HepG2 (cell line): Measurements from ENCODE around the gene TSACC. TPM values are rescaled to one million over a fixed set of nuclear protein-coding genes. Genes with fewer than 3 reads are reported as not detected.

Experiments
- ATF7 ChIP-seq, 2 experiments: fragments of 450-650 bp in 1 of 2; sonication (generic) in 1 of 2; formaldehyde crosslinking in 1 of 2; IDR thresholded peaks; 2 replicates each; pipeline versions ENCODE4 v1.4.0 to v1.6.1; 2016 to 2020; ENCODE audit warnings: antibody characterized with exemption in 1 of 2, mild to moderate bottlenecking in 1 of 2, missing genetic modification reagents in 1 of 2
- CCAR2 ChIP-seq: fragments of 200-400 bp; formaldehyde crosslinking; optimal IDR thresholded peaks from 2 replicates; pipeline ENCODE3; 2018; ENCODE audit warnings: low read depth, mild to moderate bottlenecking, low read length, moderate library complexity
- FOXP1 ChIP-seq, 2 experiments: fragments of 450-650 bp in 1 of 2; IDR thresholded peaks; 2 replicates each; pipeline ENCODE4 v1.6.1; 2017 to 2018; ENCODE audit warnings: antibody characterized with exemption in 1 of 2
- HOXD1 ChIP-seq: sonication (generic); formaldehyde crosslinking; IDR thresholded peaks from 2 replicates; pipeline ENCODE4 v1.5.0; 2020; ENCODE audit warnings: missing genetic modification reagents
- KLF15 ChIP-seq: sonication (generic); formaldehyde crosslinking; IDR thresholded peaks from 2 replicates; pipeline ENCODE4 v1.8.1; 2023; ENCODE audit warnings: borderline replicate concordance, mild to moderate bottlenecking, inconsistent platforms, missing genetic modification reagents, mixed read lengths
- MIER2 ChIP-seq: IDR thresholded peaks from 2 replicates; pipeline ENCODE4 v1.6.1; 2016; ENCODE audit warnings: missing biosample characterization, missing genetic modification reagents
- MYC ChIP-seq: sonication (generic); formaldehyde crosslinking; IDR thresholded peaks from 2 replicates; pipeline ENCODE4 v1.9.0; 2021; ENCODE audit warnings: missing genetic modification reagents, borderline replicate concordance
- NFKB2 ChIP-seq: sonication (generic); formaldehyde crosslinking; IDR thresholded peaks from 2 replicates; pipeline ENCODE4 v1.4.0; 2020; ENCODE audit warnings: missing genetic modification reagents, borderline replicate concordance
- NFRKB ChIP-seq: fragments of 450-650 bp; IDR thresholded peaks from 2 replicates; pipeline ENCODE4 v1.6.1; 2017
- NRL ChIP-seq: sonication (generic); formaldehyde crosslinking; IDR thresholded peaks from 2 replicates; pipeline ENCODE4 v1.5.0; 2020; ENCODE audit warnings: missing genetic modification reagents, mild to moderate bottlenecking, moderate library complexity, borderline replicate concordance
- PAF1 ChIP-seq: IDR thresholded peaks from 2 replicates; pipeline ENCODE4 v1.6.1; 2016; ENCODE audit warnings: missing genetic modification reagents, missing compliant biosample characterization
- RARA ChIP-seq: IDR thresholded peaks from 2 replicates; pipeline ENCODE4 v1.6.1; 2016; ENCODE audit warnings: missing genetic modification reagents, missing compliant biosample characterization
- SAFB2 ChIP-seq: sonication (generic); formaldehyde crosslinking; IDR thresholded peaks from 2 replicates; pipeline ENCODE4 v1.5.1; 2020; ENCODE audit warnings: missing genetic modification reagents, low read depth, mild to moderate bottlenecking, borderline replicate concordance
- SIN3A ChIP-seq: IDR thresholded peaks from 2 replicates; pipeline ENCODE4 v1.6.1; 2011; ENCODE audit warnings: low read depth, mild to moderate bottlenecking, control low read depth, low read length, borderline replicate concordance
- SIX1 ChIP-seq: sonication (generic); formaldehyde crosslinking; IDR thresholded peaks from 2 replicates; pipeline ENCODE4 v1.4.0; 2020; ENCODE audit warnings: missing genetic modification reagents, borderline replicate concordance
- SMAD1 ChIP-seq: sonication (generic); formaldehyde crosslinking; IDR thresholded peaks from 2 replicates; pipeline ENCODE4 v1.4.0; 2020; ENCODE audit warnings: missing genetic modification reagents, low read depth, mild to moderate bottlenecking, borderline replicate concordance
- SOX5 ChIP-seq: IDR thresholded peaks from 2 replicates; pipeline ENCODE4 v1.6.1; 2016; ENCODE audit warnings: borderline replicate concordance
- TBP ChIP-seq: sonication (generic); formaldehyde crosslinking; IDR thresholded peaks from 2 replicates; pipeline ENCODE4 v1.5.0; 2020; ENCODE audit warnings: missing genetic modification reagents
- TEAD3 ChIP-seq: optimal IDR thresholded peaks from 2 replicates; pipeline ENCODE3; 2016; ENCODE audit warnings: borderline replicate concordance
- TMF1 ChIP-seq: sonication (generic); formaldehyde crosslinking; IDR thresholded peaks from 2 replicates; pipeline ENCODE4 v1.8.1; 2022; ENCODE audit warnings: low read depth, missing genetic modification reagents
- TOPORS ChIP-seq: sonication (generic); formaldehyde crosslinking; IDR thresholded peaks from 2 replicates; pipeline ENCODE4 v1.8.0; 2023; ENCODE audit warnings: mild to moderate bottlenecking, missing genetic modification reagents
- ZBTB39 ChIP-seq: sonication (generic); formaldehyde crosslinking; IDR thresholded peaks from 2 replicates; pipeline ENCODE4 v1.5.0; 2020; ENCODE audit warnings: missing genetic modification reagents
- ZNF232 ChIP-seq: sonication (generic); formaldehyde crosslinking; IDR thresholded peaks from 2 replicates; pipeline ENCODE4 v1.4.0; 2020; ENCODE audit warnings: missing genetic modification reagents, borderline replicate concordance
- ZNF543 ChIP-seq: sonication (generic); formaldehyde crosslinking; IDR thresholded peaks from 2 replicates; pipeline ENCODE4 v1.4.0; 2020; ENCODE audit warnings: mild to moderate bottlenecking, missing genetic modification reagents
- ZNF556 ChIP-seq: sonication (generic); formaldehyde crosslinking; IDR thresholded peaks from 2 replicates; pipeline ENCODE4 v1.4.0; 2020; ENCODE audit warnings: mild to moderate bottlenecking, missing genetic modification reagents, borderline replicate concordance
- ZNF580 ChIP-seq: IDR thresholded peaks from 2 replicates; pipeline ENCODE4 v1.6.1; 2016; ENCODE audit warnings: low read depth, borderline replicate concordance
- ZNF616 ChIP-seq: sonication (generic); formaldehyde crosslinking; IDR thresholded peaks from 2 replicates; pipeline ENCODE4 v1.5.0; 2020; ENCODE audit warnings: low read depth, mild to moderate bottlenecking, missing genetic modification reagents
- ZNF691 ChIP-seq: sonication (generic); formaldehyde crosslinking; IDR thresholded peaks from 2 replicates; pipeline ENCODE4 v1.4.0; 2020; ENCODE audit warnings: missing genetic modification reagents, low read depth, mild to moderate bottlenecking, borderline replicate concordance
- ZSCAN9 ChIP-seq: IDR thresholded peaks from 2 replicates; pipeline ENCODE4 v1.6.1; 2016; ENCODE audit warnings: borderline replicate concordance
- polyA plus RNA-seq, 8 experiments: library from polyadenylated mRNA; depleted of rRNA in 3 of 8; stranded (reverse) in 7 of 8; unstranded in 1 of 8; fragments of >200 nt; fragmentation: Illumina TruSeq in 4 of 8; extraction: Trizol in 4 of 8; gene quantifications; 2 replicates each; pipeline versions ENCODE4 v1.2.1 to v1.2.3, GENCODE V29; 2011 to 2016; ENCODE audit warnings: low read depth in 4 of 8, missing spikeins in 1 of 8, mixed read lengths in 1 of 8; ENCODE audit not compliant: insufficient read depth in 1 of 8
- total RNA-seq, 5 experiments: library from RNA; depleted of rRNA; stranded (reverse); fragments of >200 nt; fragmentation: Illumina TruSeq; extraction: Trizol; gene quantifications; 2 replicates each; pipeline ENCODE4 v1.2.3, GENCODE V29; 2016; ENCODE audit warnings: low read depth in 1 of 5

Gene TSACC
- total and polyA plus RNA-seq, 2 of the 13 experiments (the other 11 are each of a cell fraction or from before 2014, with no cell fraction given): 1.5 to 2.6 TPM

- TF ChIP-seq TBP (CRISPR knock-in tag) (no peak), MYC (CRISPR knock-in tag) (0 out of 2 replicates have a peak, but pooled peaks have one; percentile 15), ZNF232 (CRISPR knock-in tag) (no peak), ATF7 (IDR thresholded peaks at IDR 0.05) (no peak), ATF7 (CRISPR knock-in tag; IDR thresholded peaks at IDR 0.05) (no peak), ZBTB39 (CRISPR knock-in tag) (0 out of 2 replicates have a peak, but pooled peaks have one; percentile 9), MIER2 (no peak), KLF15 (no peak), NFKB2 (no peak), SIX1 (CRISPR knock-in tag) (peak; percentile 87), FOXP1 (IDR thresholded peaks at IDR 0.05) (no peak), FOXP1 (CRISPR knock-in tag; IDR thresholded peaks at IDR 0.05) (no peak), SAFB2 (CRISPR knock-in tag) (no peak), TEAD3 (CRISPR knock-in tag) (peak; percentile 28), ZSCAN9 (CRISPR knock-in tag) (no peak), ZNF543 (CRISPR knock-in tag) (no peak; the same call in 1 of the 2 replicates), ZNF580 (no peak), HOXD1 (CRISPR knock-in tag) (no peak), ZNF556 (no peak; the same call in 1 of the 2 replicates), NRL (CRISPR knock-in tag) (0 out of 2 replicates have a peak, but pooled peaks have one; percentile 11), SMAD1 (CRISPR knock-in tag) (no peak), ZNF691 (CRISPR knock-in tag) (no peak), SIN3A (peak; percentile 33; the same call in 1 of the 2 replicates), CCAR2 (no peak), ZNF616 (CRISPR knock-in tag) (no peak), SOX5 (peak; percentile 8; the same call in 1 of the 2 replicates), PAF1 (CRISPR knock-in tag) (no peak), RARA (CRISPR knock-in tag) (no peak), TOPORS (no peak), TMF1 (CRISPR knock-in tag) (no peak), NFRKB (no peak)
Observed at GRCh38 chr1:156367383-156368156, 29.2 kb downstream of the TSACC start (continued).
